ENCODE measurements around the gene PFKFB1. TPM values are rescaled to one million over a fixed set of nuclear protein-coding genes. Genes with fewer than 3 reads are reported as not detected.

PFKFB1 gene
- total RNA-seq, 1 donor from 2014 or later, result 0.58 TPM

DNA sequence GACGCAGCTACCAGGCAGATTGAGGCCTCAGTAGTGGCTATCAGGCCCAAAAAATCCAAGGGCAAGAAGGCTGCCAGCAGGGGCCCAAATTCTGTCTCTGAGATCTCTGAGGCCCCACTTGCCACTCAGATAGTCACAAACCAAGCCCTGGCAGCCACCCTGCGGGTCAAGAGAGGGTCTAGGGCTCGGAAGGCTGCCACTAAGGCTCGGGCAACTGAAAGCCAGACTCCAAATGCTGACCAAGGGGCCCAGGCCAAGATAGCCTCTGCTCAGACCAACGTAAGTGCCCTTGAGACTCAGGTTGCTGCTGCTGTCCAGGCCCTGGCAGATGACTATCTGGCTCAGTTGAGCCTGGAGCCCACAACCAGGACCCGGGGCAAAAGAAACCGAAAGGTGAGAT, 70.6 kb downstream of the PFKFB1 start:
- intact Hi-C loops (cut with micrococcal nuclease), result loop anchor here (10.0 kb wide), 1 partner anchor 81 kb away; the partner anchor contains the start of gene APEX2
- Mint-ChIP-seq H3K4me1 (peaks cover 17% of the 10 kb centered on the region), H3K4me3 (no peak overlapping the region), H3K27ac (no peak overlapping the region), H3K36me3 (ENCODE audit: low read depth) (no peaks in the 10 kb centered on the region), H3K9me3 (no peaks in the 10 kb centered on the region), H3K27me3 (peaks cover 8% of the 10 kb centered on the region)
- no peak for DNase-seq

DNA sequence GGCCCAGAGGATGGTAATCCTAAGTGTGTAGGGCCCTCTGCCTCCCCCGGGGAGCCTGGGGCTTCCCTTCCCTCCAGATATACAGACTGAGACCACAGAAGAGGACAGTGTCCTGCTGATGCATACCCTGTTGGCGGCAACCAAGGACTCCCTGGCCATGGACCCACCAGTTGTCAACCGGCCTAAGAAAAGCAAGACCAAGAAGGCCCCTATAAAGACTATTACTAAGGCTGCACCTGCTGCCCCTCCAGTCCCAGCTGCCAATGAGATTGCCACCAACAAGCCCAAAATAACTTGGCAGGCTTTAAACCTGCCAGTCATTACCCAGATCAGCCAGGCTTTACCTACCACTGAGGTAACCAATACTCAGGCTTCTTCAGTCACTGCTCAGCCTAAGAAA, 71.4 kb downstream of the PFKFB1 start:
- DNase-seq, result no peak
- intact Hi-C loops (cut with micrococcal nuclease), result loop anchor here (10.0 kb wide), 1 partner anchor 82 kb away; the partner anchor contains the start of gene APEX2
- H3K4me3 Mint-ChIP-seq, result peak overlapping the region; percentile 94
- no peak overlapping the region for H3K27ac Mint-ChIP-seq
- peaks cover 17% of the 10 kb centered on the region for H3K4me1 Mint-ChIP-seq
- H3K9me3 Mint-ChIP-seq, result no peaks in the 10 kb centered on the region
- H3K27me3 Mint-ChIP-seq, result peaks cover 8% of the 10 kb centered on the region
- no peaks in the 10 kb centered on the region for H3K36me3 Mint-ChIP-seq (ENCODE audit: low read depth)

DNA sequence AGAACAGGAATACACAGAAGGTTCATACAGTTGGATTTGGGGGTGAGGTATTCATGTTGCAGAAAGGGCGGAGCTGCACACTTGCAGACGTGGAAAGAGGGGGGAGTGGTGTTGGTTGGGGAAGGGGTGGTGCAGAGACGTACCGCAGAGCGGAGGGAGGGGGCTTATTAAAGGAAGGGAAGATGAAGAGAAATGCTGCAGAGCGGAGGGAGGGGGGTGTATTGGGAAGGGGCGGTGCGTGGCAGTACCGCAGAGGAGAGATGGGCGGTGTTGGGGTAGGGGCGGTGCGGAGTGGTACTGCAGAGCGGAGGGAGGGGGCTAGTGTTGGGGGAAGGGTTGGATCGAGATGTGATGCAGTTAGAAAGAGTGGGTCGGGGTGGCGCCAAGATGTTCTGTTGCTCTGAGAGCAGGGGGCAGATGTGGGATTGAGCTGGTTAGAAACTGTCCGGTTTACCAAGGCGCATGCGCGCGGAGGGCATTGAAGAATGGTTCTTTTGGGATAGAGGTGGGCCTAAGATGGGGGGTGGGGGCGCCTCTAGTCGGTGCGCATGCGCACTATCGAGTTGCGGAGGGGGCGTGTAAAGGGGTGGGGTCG, 72.5 kb downstream of the PFKFB1 start:
- peak overlapping the region; percentile 58 for H3K27ac Mint-ChIP-seq
- no peaks in the 10 kb centered on the region for H3K36me3 Mint-ChIP-seq (ENCODE audit: low read depth)
- H3K4me3 Mint-ChIP-seq, result peak overlapping the region; percentile 94
- intact Hi-C loops (cut with micrococcal nuclease), result loop anchor here (1.0 to 10.0 kb wide), 2 partner anchors 83 to 113 kb away; partner anchors contain the start of gene APEX2
- DNase-seq, result peak; percentile 82
- peaks cover 10% of the 10 kb centered on the region for H3K27me3 Mint-ChIP-seq
- H3K4me1 Mint-ChIP-seq, result peaks cover 17% of the 10 kb centered on the region
- H3K9me3 Mint-ChIP-seq, result no peaks in the 10 kb centered on the region

DNA sequence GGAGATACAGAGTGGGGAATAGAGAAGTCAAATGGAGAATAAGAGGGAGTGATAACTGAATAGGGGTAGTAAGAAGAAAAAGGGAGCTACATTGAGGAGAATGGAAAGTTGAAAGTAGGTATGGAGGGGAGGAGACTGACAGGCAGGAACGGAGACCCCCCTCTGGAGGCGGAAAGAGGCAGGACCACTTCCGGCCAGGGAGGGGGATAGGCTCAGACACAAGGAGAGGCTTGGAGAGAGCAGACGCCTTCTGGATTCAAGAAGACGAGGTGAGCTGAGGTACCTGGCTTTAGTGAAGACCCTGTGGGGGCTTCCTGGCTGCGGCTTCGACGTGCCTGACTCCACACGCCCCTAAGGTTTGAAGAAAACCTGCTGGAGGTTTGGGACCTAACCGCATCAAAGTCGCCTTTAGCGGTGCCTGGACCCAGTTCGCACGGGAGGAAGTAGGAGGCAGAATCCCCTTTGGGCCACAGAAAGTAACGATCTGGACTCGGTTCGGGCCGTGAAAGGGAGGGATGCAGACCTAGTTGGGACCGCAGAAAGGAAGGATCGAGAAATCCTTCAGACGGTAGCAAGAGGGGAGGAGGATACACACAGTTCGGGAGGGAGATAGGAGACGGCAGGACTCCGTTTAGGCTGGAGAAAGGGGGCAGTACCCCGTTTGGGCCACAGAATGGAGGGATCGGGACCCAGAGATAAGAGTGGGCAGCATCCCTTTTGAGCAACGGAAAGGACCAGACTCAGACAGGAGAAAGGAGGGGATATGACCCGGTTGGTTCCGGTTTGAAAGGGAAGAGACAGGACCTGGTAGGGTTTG, 73.2 kb downstream of the PFKFB1 start, which contains the start of gene TRO:
TRO (plus strand) TSS at position 215 of the 817 bp plus-strand sequence. CDS start 1,423 bp downstream, outside the sequence.
- no peaks in the 10 kb centered on the region for H3K36me3 Mint-ChIP-seq (ENCODE audit: low read depth)
- no peaks in the 10 kb centered on the region for H3K9me3 Mint-ChIP-seq
- peak; percentile 56 for DNase-seq
- intact Hi-C loops (cut with micrococcal nuclease), result loop anchor here (1.0 to 10.0 kb wide), 2 partner anchors 84 to 113 kb away; partner anchors contain the start of gene APEX2
- peak within 1 kb of the TSS; percentile 58 for H3K27ac Mint-ChIP-seq
- H3K4me1 Mint-ChIP-seq, result peaks cover 17% of the 10 kb centered on the region
- peaks cover 12% of the 10 kb centered on the region for H3K27me3 Mint-ChIP-seq
- H3K4me3 Mint-ChIP-seq, result peak within 1 kb of the TSS; percentile 94

DNA sequence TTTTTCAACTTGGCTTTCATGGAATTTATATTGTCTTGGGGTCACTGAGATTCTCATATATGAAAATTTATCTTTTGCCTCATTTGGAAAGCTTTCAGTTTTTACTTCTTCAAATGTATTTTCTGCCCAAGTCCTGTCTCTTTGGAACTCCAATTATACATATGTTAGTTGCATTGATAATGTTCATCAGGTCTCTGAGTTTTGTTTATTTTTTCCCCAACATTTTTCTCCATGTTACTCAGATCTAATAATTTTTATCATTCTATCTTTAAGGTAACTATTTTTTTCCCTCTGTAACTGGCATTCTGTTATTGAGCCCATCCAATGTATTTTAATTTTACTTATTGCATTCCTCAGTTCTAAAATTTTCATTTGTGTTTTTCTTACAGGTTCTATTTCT, 84.0 kb downstream of the PFKFB1 start:
- intact Hi-C loops (cut with micrococcal nuclease), result no loop called here
- no peak for DNase-seq
- no peaks in the 10 kb centered on the region for H3K4me1 Mint-ChIP-seq
- no peak overlapping the region for H3K27ac Mint-ChIP-seq
- H3K4me3 Mint-ChIP-seq, result no peak overlapping the region
- H3K9me3 Mint-ChIP-seq, result no peaks in the 10 kb centered on the region
- no peaks in the 10 kb centered on the region for H3K36me3 Mint-ChIP-seq (ENCODE audit: low read depth)
- H3K27me3 Mint-ChIP-seq, result no peaks in the 10 kb centered on the region

DNA sequence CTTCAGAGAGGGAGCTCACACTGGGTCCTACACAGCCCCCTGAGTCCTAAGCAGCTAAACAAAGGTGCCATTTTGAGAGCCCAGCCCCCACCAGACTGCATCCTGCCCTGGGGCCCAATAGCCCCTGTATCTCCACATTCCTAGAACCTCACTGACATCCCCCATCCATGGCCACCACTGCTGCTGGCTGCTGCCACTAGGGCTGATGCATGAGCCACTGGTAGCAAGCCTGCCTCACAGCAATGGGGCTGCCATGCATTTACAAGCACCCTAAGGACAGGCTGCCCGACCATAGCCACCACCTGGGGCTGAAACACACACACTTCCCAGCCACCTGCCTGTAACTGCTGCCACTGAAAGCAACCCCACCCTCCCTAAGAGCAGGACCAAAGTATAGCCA, 99.8 kb downstream of the PFKFB1 start:
- H3K4me3 Mint-ChIP-seq, result no peak overlapping the region
- H3K4me1 Mint-ChIP-seq, result peaks cover 2% of the 10 kb centered on the region
- intact Hi-C loops (cut with micrococcal nuclease), result no loop called here
- H3K9me3 Mint-ChIP-seq, result no peaks in the 10 kb centered on the region
- peaks cover 5% of the 10 kb centered on the region for H3K27me3 Mint-ChIP-seq
- no peaks in the 10 kb centered on the region for H3K36me3 Mint-ChIP-seq (ENCODE audit: low read depth)
- no peak for DNase-seq
- H3K27ac Mint-ChIP-seq, result no peak overlapping the region

DNA sequence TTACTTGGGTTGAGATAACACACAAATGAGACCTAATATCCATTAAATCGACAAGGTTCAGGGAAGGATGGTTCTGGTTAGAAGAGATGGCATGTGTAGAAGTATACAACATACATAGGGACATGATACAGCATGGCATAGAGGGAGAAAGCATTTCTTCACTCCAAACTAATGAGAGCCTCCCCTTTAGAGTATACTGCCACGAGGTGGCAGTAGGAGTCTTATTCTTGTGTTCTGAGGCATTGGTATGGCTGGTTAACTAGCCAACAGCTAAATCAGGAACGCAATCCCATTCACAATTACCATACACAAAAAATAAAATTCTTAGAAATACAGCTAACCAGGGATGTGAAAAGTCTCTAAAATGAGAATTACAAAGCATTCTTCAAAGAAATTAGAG, 102.4 kb downstream of the PFKFB1 start:
- no peaks in the 10 kb centered on the region for H3K9me3 Mint-ChIP-seq
- intact Hi-C loops (cut with micrococcal nuclease), result no loop called here
- peak; percentile 75 for DNase-seq
- H3K27me3 Mint-ChIP-seq, result peaks cover 6% of the 10 kb centered on the region
- no peak overlapping the region for H3K4me3 Mint-ChIP-seq
- no peak overlapping the region for H3K27ac Mint-ChIP-seq
- H3K4me1 Mint-ChIP-seq, result peaks cover 2% of the 10 kb centered on the region
- H3K36me3 Mint-ChIP-seq (ENCODE audit: low read depth), result no peaks in the 10 kb centered on the region

DNA sequence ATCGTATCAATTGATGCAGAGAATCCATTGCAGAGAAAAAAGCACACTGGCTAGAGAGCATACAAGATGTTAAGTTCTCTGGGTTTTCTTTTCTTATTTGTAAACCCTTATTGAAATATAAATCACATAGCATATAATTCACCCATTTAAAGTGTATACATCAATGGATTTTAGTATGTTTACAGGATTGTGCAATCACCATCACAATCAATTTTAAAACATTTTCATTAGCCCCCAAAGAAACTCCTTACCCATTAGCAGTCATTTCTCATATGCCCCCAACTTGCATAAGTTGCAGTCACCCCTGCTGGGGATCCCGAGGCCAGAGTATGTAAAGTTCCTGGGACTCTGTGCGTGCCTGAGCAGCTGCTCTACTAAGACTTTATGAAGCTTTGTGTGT, 108.2 kb downstream of the PFKFB1 start:
- Mint-ChIP-seq H3K36me3 (ENCODE audit: low read depth) (no peaks in the 10 kb centered on the region), H3K27me3 (peaks cover 6% of the 10 kb centered on the region), H3K4me1 (no peaks in the 10 kb centered on the region), H3K27ac (no peak overlapping the region), H3K4me3 (no peak overlapping the region), H3K9me3 (no peaks in the 10 kb centered on the region)
- intact Hi-C loops (cut with micrococcal nuclease), result no loop called here
- DNase-seq, result no peak

Other genes with a start within 250 kb of the PFKFB1 start
- not detected in 2 replicates for gene ITIH6, start 195.9 kb downstream of the PFKFB1 start, total RNA-seq
- gene MAGED2, start 186.4 kb downstream of the PFKFB1 start, total RNA-seq, result 25.2 and 26.4 TPM in 2 replicates
- 1.6 and 2.6 TPM in 2 replicates for gene TRO, start 73.4 kb downstream of the PFKFB1 start, total RNA-seq
- 32.2 and 36.1 TPM in 2 replicates for gene APEX2, start 6.2 kb upstream of the PFKFB1 start, total RNA-seq
- gene ALAS2, start 36.8 kb upstream of the PFKFB1 start, total RNA-seq, result not detected in 2 replicates
- gene PAGE2B, start 80.8 kb upstream of the PFKFB1 start, total RNA-seq, result 0.45 TPM in 1 of 2 replicates, not detected in the other
- not detected in 2 replicates for gene PAGE2, start 94.8 kb upstream of the PFKFB1 start, total RNA-seq
- gene PAGE5, start 226.2 kb upstream of the PFKFB1 start, total RNA-seq, result not detected in 2 replicates